OCI-LY7 (cell line): Measurements from ENCODE around the gene WDR91. TPM values are rescaled to one million over a fixed set of nuclear protein-coding genes. Genes with fewer than 3 reads are reported as not detected.

ENCODE experiments used
- BruUV-seq: library from RNA; stranded (reverse); fragments of 400-500 nt; replicated peaks from 2 replicates; lab custom pipeline; 2021; lab: Mats Ljungman, UMichigan
- CTCF ChIA-PET: fragments of 300-600 bp; sonication (Branson Sonifier 250); formaldehyde crosslinking; loops from one replicate; lab custom pipeline; 2022; ENCODE audit warnings: antibody characterized with exemption; ENCODE audit not compliant: unreplicated experiment; lab: Charles Lee
- POLR2A ChIA-PET: fragments of 300-600 bp; sonication (Branson Sonifier 250); formaldehyde crosslinking; loops from one replicate; lab custom pipeline; 2022; ENCODE audit warnings: antibody characterized with exemption; lab: Charles Lee
- DNase-seq: peaks from one replicate; pipeline ENCODE4 v3.0.0-alpha.2; 2015; ENCODE audit warnings: low spot score
- H2AFZ ChIP-seq: fragments of 200-600 bp; sonication (generic), shearing (Covaris generic); 2 replicates; pipeline ENCODE4 v1.6.1; 2014; ENCODE audit warnings: mild to moderate bottlenecking, antibody characterized with exemption, low read length, moderate library complexity
- H3K27ac ChIP-seq: fragments of 200-600 bp; sonication (generic); 2 replicates; pipeline ENCODE4 v1.5.1; 2014; ENCODE audit warnings: mixed run types, low read depth, mild to moderate bottlenecking, moderate library complexity, low read length, inconsistent platforms; ENCODE audit not compliant: poor library complexity, severe bottlenecking
- H3K36me3 ChIP-seq: fragments of 200-600 bp; sonication (generic); 2 replicates; pipeline ENCODE4 v1.6.1; 2014; ENCODE audit warnings: mild to moderate bottlenecking, antibody characterized with exemption, low read length, moderate library complexity, mixed read lengths; ENCODE audit not compliant: insufficient read depth
- H3K4me1 ChIP-seq: fragments of 200-600 bp; sonication (generic); 2 replicates; pipeline ENCODE4 v1.5.1; 2014; ENCODE audit warnings: mild to moderate bottlenecking, low read length; ENCODE audit not compliant: insufficient read depth, poor library complexity, severe bottlenecking
- H3K4me2 ChIP-seq: fragments of 200-600 bp; sonication (generic); 2 replicates; pipeline ENCODE4 v1.6.1; 2014; ENCODE audit warnings: mild to moderate bottlenecking, low read length
- H3K4me3 ChIP-seq: fragments of 200-600 bp; sonication (generic); 2 replicates; pipeline ENCODE4 v1.5.1; 2014; ENCODE audit warnings: mild to moderate bottlenecking, low read depth, low read length; ENCODE audit not compliant: poor library complexity, severe bottlenecking
- H3K79me2 ChIP-seq: fragments of 200-600 bp; sonication (generic); 2 replicates; pipeline ENCODE4 v1.6.1; 2016; ENCODE audit warnings: low read depth, mild to moderate bottlenecking, low read length, moderate library complexity, mixed read lengths; ENCODE audit not compliant: insufficient read depth
- H3K9me2 ChIP-seq: fragments of 200-600 bp; sonication (generic); 2 replicates; pipeline ENCODE4 v1.6.1; 2016; ENCODE audit warnings: mild to moderate bottlenecking, low read length, mixed read lengths; ENCODE audit not compliant: insufficient read depth
- H3K9me3 ChIP-seq: fragments of 200-600 bp; sonication (generic); 2 replicates; pipeline ENCODE4 v1.6.1; 2014; ENCODE audit warnings: mild to moderate bottlenecking, mixed run types, low read length, mixed read lengths
- H4K20me1 ChIP-seq: fragments of 200-600 bp; sonication (generic); 2 replicates; pipeline ENCODE4 v1.6.1; 2014; ENCODE audit warnings: mild to moderate bottlenecking, antibody characterized with exemption, low read length, moderate library complexity, mixed read lengths; ENCODE audit not compliant: insufficient read depth
- CTCF ChIP-seq: fragments of 200-600 bp; sonication (generic); conservative IDR thresholded peaks from 2 replicates; pipeline ENCODE4 v1.5.1; 2014; ENCODE audit warnings: mild to moderate bottlenecking, antibody characterized with exemption, low read length, moderate library complexity, mixed read lengths
- EZH2phosphoT487 ChIP-seq: fragments of 200-600 bp; sonication (generic); IDR thresholded peaks from 2 replicates; pipeline ENCODE4 v1.6.1; 2018; ENCODE audit warnings: low read depth, borderline replicate concordance, mild to moderate bottlenecking, mixed run types, antibody characterized with exemption, low read length, moderate library complexity, mixed read lengths
- intact Hi-C: fragments of 100-400 bp; cut with micrococcal nuclease; formaldehyde crosslinking; loops from one replicate; pipeline ENCODE4 v1.10.0; 2022; ENCODE audit not compliant: unreplicated experiment
- total RNA-seq, 2 experiments: library from RNA; depleted of rRNA in 1 of 2; stranded (reverse); fragments of >200 nt in 1 of 2; shearing (Covaris generic) in 1 of 2; gene quantifications; 2 replicates each; pipeline ENCODE4 v1.2.3, GENCODE V29; 2014 to 2022

Gene WDR91
- total RNA-seq, 2 experiments from 2014 or later = 13.6 to 17.1 TPM

- peaks cover 44% of the 10 kb centered on the region for H3K36me3 ChIP-seq
- TF ChIP-seq EZH2phosphoT487 (no peak), CTCF (no peak)
Measured at GRCh38 chr7:135192914-135193536, 18.3 kb downstream of the WDR91 start.

GRCh38 chr7:135190703-135191102 lies 20.6 kb downstream of the WDR91 start:
- TF ChIP-seq EZH2phosphoT487 (no peak), CTCF (no peak)
- no peaks in the 10 kb centered on the region for H3K9me3 ChIP-seq
- peaks cover 45% of the 10 kb centered on the region for H3K36me3 ChIP-seq
- H3K4me2 ChIP-seq = no peak overlapping the region
- intact Hi-C loops = no loop called here
- no peak overlapping the region for H3K4me3 ChIP-seq
- H3K27ac ChIP-seq = no peak overlapping the region
- H3K9me2 ChIP-seq = no peaks in the 10 kb centered on the region
- no TSS peak for BruUV-seq
- no peaks in the 10 kb centered on the region for H3K4me1 ChIP-seq
- H3K79me2 ChIP-seq = no peaks in the 10 kb centered on the region
- no peak overlapping the region for H2AFZ ChIP-seq
- CTCF ChIA-PET = no interaction called here
- no peak for DNase-seq
- no peaks in the 10 kb centered on the region for H4K20me1 ChIP-seq
- POLR2A ChIA-PET = interaction anchor here (0.7 to 0.9 kb wide), 2 partner anchors 17 to 712 kb away, joined by 3 read pairs; no protein-coding TSS in a partner anchor

More at GRCh38 chr7:135192914-135193536, 18.3 kb downstream of the WDR91 start:
- no peak for DNase-seq
- H3K27ac ChIP-seq = no peak overlapping the region
- ChIA-PET CTCF (interaction anchor here (0.5 kb wide), 1 partner anchor 180 kb away, joined by 4 read pairs; no protein-coding TSS in a partner anchor), POLR2A (no interaction called here)
- H3K4me3 ChIP-seq = no peak overlapping the region
- BruUV-seq = no TSS peak
- H3K4me2 ChIP-seq = no peak overlapping the region
- intact Hi-C loops = no loop called here
- no peaks in the 10 kb centered on the region for H4K20me1 ChIP-seq
- no peaks in the 10 kb centered on the region for H3K4me1 ChIP-seq
- H3K9me3 ChIP-seq = no peaks in the 10 kb centered on the region
- no peaks in the 10 kb centered on the region for H3K9me2 ChIP-seq
- no peak overlapping the region for H2AFZ ChIP-seq
- no peaks in the 10 kb centered on the region for H3K79me2 ChIP-seq

- no peak for DNase-seq
- no peak overlapping the region for H3K27ac ChIP-seq
- H3K36me3 ChIP-seq = peaks cover 52% of the 10 kb centered on the region
- no peaks in the 10 kb centered on the region for H3K9me3 ChIP-seq
- H3K4me1 ChIP-seq = no peaks in the 10 kb centered on the region
- CTCF ChIA-PET = no interaction called here
- POLR2A ChIA-PET = interaction anchor here (0.9 to 1.0 kb wide), 2 partner anchors 19 to 711 kb away, joined by 3 to 4 read pairs; no protein-coding TSS in a partner anchor
- no peak overlapping the region for H3K4me3 ChIP-seq
- no peaks in the 10 kb centered on the region for H3K9me2 ChIP-seq
- H4K20me1 ChIP-seq = no peaks in the 10 kb centered on the region
- no TSS peak for BruUV-seq
- H3K4me2 ChIP-seq = no peak overlapping the region
- H2AFZ ChIP-seq = no peak overlapping the region
- H3K79me2 ChIP-seq = no peaks in the 10 kb centered on the region
- intact Hi-C loops = no loop called here
- no peak for TF ChIP-seq CTCF
- no peak for TF ChIP-seq EZH2phosphoT487
Measured at GRCh38 chr7:135189961-135190360, 21.4 kb downstream of the WDR91 start.
